Progenitor cell of endocrine pancreas (in vitro differentiated cells): ENCODE data around the gene OPRL1. TPM values are rescaled to one million over a fixed set of nuclear protein-coding genes. Genes with fewer than 3 reads are reported as not detected.
A peak's percentile ranks its signal among the peaks of the same experiment; 100 is the strongest.

ENCODE experiments used
- DNase-seq: peaks from one replicate; pipeline ENCODE4 v3.0.0; 2021; ENCODE audit warnings: low spot score; ENCODE audit not compliant: unreplicated experiment
- H3K27ac Mint-ChIP-seq: 2 replicates; pipeline ENCODE4 v1.8.0; 2021; ENCODE audit warnings: mild to moderate bottlenecking, moderate library complexity, mixed read lengths
- H3K27me3 Mint-ChIP-seq: 2 replicates; pipeline ENCODE4 v1.8.0; 2021; ENCODE audit warnings: mixed read lengths
- H3K36me3 Mint-ChIP-seq: 2 replicates; pipeline ENCODE4 v1.8.0; 2022; ENCODE audit warnings: mixed read lengths; ENCODE audit not compliant: insufficient read depth
- H3K4me1 Mint-ChIP-seq: 2 replicates; pipeline ENCODE4 v1.8.0; 2021; ENCODE audit warnings: low read depth, mixed read lengths
- H3K4me3 Mint-ChIP-seq: 2 replicates; pipeline ENCODE4 v1.8.0; 2021; ENCODE audit warnings: low read depth, mild to moderate bottlenecking, moderate library complexity, mixed read lengths
- H3K9me3 Mint-ChIP-seq: 2 replicates; pipeline ENCODE4 v1.8.0; 2021; ENCODE audit warnings: low read depth, mixed read lengths
- CTCF ChIP-seq: fragments of 200-600 bp; sonication (generic); IDR thresholded peaks from one replicate; pipeline ENCODE4 v1.5.0; 2021; ENCODE audit warnings: antibody characterized with exemption, mild to moderate bottlenecking; ENCODE audit not compliant: unreplicated experiment
- total RNA-seq: library from RNA; stranded (reverse); gene quantifications from 2 replicates; pipeline ENCODE4 v1.2.1, GENCODE V29; 2021

OPRL1 gene
- total RNA-seq, 1 donor from 2014 or later: 1.5 TPM

GRCh38 chr20:64051561-64052325 lies 28.1 kb upstream of the OPRL1 start:
- peaks cover 51% of the 10 kb centered on the region for H3K27me3 Mint-ChIP-seq
- no peaks in the 10 kb centered on the region for H3K4me1 Mint-ChIP-seq
- H3K27ac Mint-ChIP-seq: no peak overlapping the region
- TF ChIP-seq CTCF: no peak
- no peaks in the 10 kb centered on the region for H3K9me3 Mint-ChIP-seq
- H3K36me3 Mint-ChIP-seq: no peaks in the 10 kb centered on the region
- no peak overlapping the region for H3K4me3 Mint-ChIP-seq
- no peak for DNase-seq

GRCh38 chr20:64052326-64052722 lies 27.6 kb upstream of the OPRL1 start:
- TF ChIP-seq CTCF: no peak
- H3K36me3 Mint-ChIP-seq: no peaks in the 10 kb centered on the region
- no peak overlapping the region for H3K27ac Mint-ChIP-seq
- H3K4me3 Mint-ChIP-seq: no peak overlapping the region
- peaks cover 1% of the 10 kb centered on the region for H3K4me1 Mint-ChIP-seq
- H3K9me3 Mint-ChIP-seq: no peaks in the 10 kb centered on the region
- peaks cover 45% of the 10 kb centered on the region for H3K27me3 Mint-ChIP-seq
- no peak for DNase-seq

- no peaks in the 10 kb centered on the region for H3K36me3 Mint-ChIP-seq
- peaks cover 5% of the 10 kb centered on the region for H3K4me1 Mint-ChIP-seq
- DNase-seq: no peak
- TF ChIP-seq CTCF: no peak
- H3K9me3 Mint-ChIP-seq: no peaks in the 10 kb centered on the region
- H3K27me3 Mint-ChIP-seq: peaks cover 39% of the 10 kb centered on the region
- no peak overlapping the region for H3K4me3 Mint-ChIP-seq
- no peak overlapping the region for H3K27ac Mint-ChIP-seq
These were observed 26.7 kb upstream of the OPRL1 start for GRCh38 chr20:64052987-64053840.

- Mint-ChIP-seq H3K4me1 (peaks cover 6% of the 10 kb centered on the region), H3K9me3 (no peaks in the 10 kb centered on the region), H3K4me3 (no peak overlapping the region), H3K36me3 (no peaks in the 10 kb centered on the region), H3K27ac (no peak overlapping the region), H3K27me3 (peaks cover 37% of the 10 kb centered on the region)
- peak; percentile 32 for TF ChIP-seq CTCF
- no peak for DNase-seq
These were observed 25.8 kb upstream of the OPRL1 start for GRCh38 chr20:64053841-64054661.

GRCh38 chr20:64055396-64055892 lies 24.4 kb upstream of the OPRL1 start:
- no peak for DNase-seq
- peaks cover 6% of the 10 kb centered on the region for H3K4me1 Mint-ChIP-seq
- H3K27ac Mint-ChIP-seq: peak overlapping the region; percentile 45
- peaks cover 32% of the 10 kb centered on the region for H3K27me3 Mint-ChIP-seq
- no peak for TF ChIP-seq CTCF
- H3K4me3 Mint-ChIP-seq: no peak overlapping the region
- H3K36me3 Mint-ChIP-seq: no peaks in the 10 kb centered on the region
- H3K9me3 Mint-ChIP-seq: no peaks in the 10 kb centered on the region
